ENCODE data around the gene CLDND2. TPM values are rescaled to one million over a fixed set of nuclear protein-coding genes. Genes with fewer than 3 reads are reported as not detected.

The CLDND2 gene
- total RNA-seq, 1 experiment from 2014 or later: 0.95 TPM

GRCh38 chr19:51339687-51340656 is 28.8 kb downstream of the CLDND2 start:
- ATAC-seq (peak; percentile 89), DNase-seq (ENCODE audit: low read depth, low spot score) (no peak)
- Histone ChIP-seq H3K27ac (ENCODE audit: low read length) (0 out of 2 replicates have a peak overlapping the region, but pooled peaks have one; percentile 34), H3K4me3 (ENCODE audit: low read depth in 2 of 2, low read length in 2 of 2) (peak overlapping the region; percentile 49 to 81), H3K9me3 (ENCODE audit: control insufficient read depth, insufficient read depth, low read depth, low read length) (no peaks in the 10 kb centered on the region), H3K36me3 (ENCODE audit: control insufficient read depth, insufficient read depth, low read length) (no peaks in the 10 kb centered on the region), H3K4me1 (ENCODE audit: control insufficient read depth, insufficient read depth, low read length) (no peaks in the 10 kb centered on the region), H3K27me3 (ENCODE audit: control insufficient read depth, insufficient read depth, low read length) (no peaks in the 10 kb centered on the region)
- ChIA-PET POLR2A (interaction anchor here (0.6 to 0.7 kb wide), 2 partner anchors 60 to 121 kb away, joined by 3 read pairs; no protein-coding TSS in a partner anchor), CTCF (interaction anchor here (0.5 to 0.7 kb wide), 2 partner anchors 48 to 80 kb away, joined by 7 to 14 read pairs; partner anchors contain the start of gene LIM2)
- in situ Hi-C loops (cut with HindIII; ENCODE audit: low pct_unique_long_range_greater_than_20kb, low sequenced_read_pairs) (no loop called here), intact Hi-C loops (cut with micrococcal nuclease; ENCODE audit: unreplicated experiment) (loop anchor here (5.0 to 10.0 kb wide), 2 partner anchors 67 to 315 kb away; no protein-coding TSS in a partner anchor)
- BruUV-seq (replicated peaks): no TSS peak
- TF ChIP-seq SIN3A (IDR thresholded peaks at IDR 0.05; ENCODE audit: borderline replicate concordance, insufficient read depth, low read depth, low read length) (no peak), POLR2AphosphoS5 (IDR thresholded peaks at IDR 0.05; ENCODE audit: low read depth, low read length) (peak; percentile 37; the same call in 1 of the 2 replicates)
- TF ChIP-seq, protein P1, sequence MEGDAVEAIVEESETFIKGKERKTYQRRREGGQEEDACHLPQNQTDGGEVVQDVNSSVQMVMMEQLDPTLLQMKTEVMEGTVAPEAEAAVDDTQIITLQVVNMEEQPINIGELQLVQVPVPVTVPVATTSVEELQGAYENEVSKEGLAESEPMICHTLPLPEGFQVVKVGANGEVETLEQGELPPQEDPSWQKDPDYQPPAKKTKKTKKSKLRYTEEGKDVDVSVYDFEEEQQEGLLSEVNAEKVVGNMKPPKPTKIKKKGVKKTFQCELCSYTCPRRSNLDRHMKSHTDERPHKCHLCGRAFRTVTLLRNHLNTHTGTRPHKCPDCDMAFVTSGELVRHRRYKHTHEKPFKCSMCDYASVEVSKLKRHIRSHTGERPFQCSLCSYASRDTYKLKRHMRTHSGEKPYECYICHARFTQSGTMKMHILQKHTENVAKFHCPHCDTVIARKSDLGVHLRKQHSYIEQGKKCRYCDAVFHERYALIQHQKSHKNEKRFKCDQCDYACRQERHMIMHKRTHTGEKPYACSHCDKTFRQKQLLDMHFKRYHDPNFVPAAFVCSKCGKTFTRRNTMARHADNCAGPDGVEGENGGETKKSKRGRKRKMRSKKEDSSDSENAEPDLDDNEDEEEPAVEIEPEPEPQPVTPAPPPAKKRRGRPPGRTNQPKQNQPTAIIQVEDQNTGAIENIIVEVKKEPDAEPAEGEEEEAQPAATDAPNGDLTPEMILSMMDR (IDR thresholded peaks at IDR 0.05): peak; percentile 46

GRCh38 chr19:51339313-51339686 is 29.5 kb downstream of the CLDND2 start:
- DNase-seq (ENCODE audit: low read depth, low spot score): no peak
- CTCF ChIA-PET: interaction anchor here (0.7 kb wide), 1 partner anchor 48 kb away, joined by 7 read pairs; the partner anchor contains the start of gene LIM2
- intact Hi-C loops (cut with micrococcal nuclease; ENCODE audit: unreplicated experiment) (loop anchor here (5.0 to 10.0 kb wide), 2 partner anchors 68 to 316 kb away; no protein-coding TSS in a partner anchor), in situ Hi-C loops (cut with HindIII; ENCODE audit: low pct_unique_long_range_greater_than_20kb, low sequenced_read_pairs) (no loop called here)
- peak; percentile 3; the same call in 1 of the 2 replicates for ATAC-seq
- TF ChIP-seq REST (IDR thresholded peaks at IDR 0.05; ENCODE audit: insufficient read depth in 1 of 2, low read depth in 2 of 2, low read length in 1 of 2) (no peak), POLR2AphosphoS5 (IDR thresholded peaks at IDR 0.05; ENCODE audit: low read depth, low read length) (no peak), SIN3A (IDR thresholded peaks at IDR 0.05; ENCODE audit: borderline replicate concordance, insufficient read depth, low read depth, low read length) (no peak), TCF7L2 (IDR thresholded peaks at IDR 0.05; ENCODE audit: low read depth, low read length) (no peak)
- TF ChIP-seq, protein P1 (IDR thresholded peaks at IDR 0.05): no peak
- Histone ChIP-seq H3K4me3 (ENCODE audit: low read depth in 2 of 2, low read length in 2 of 2) (peak overlapping the region; percentile 49 to 81), H3K4me1 (ENCODE audit: control insufficient read depth, insufficient read depth, low read length) (no peaks in the 10 kb centered on the region), H3K9me3 (ENCODE audit: control insufficient read depth, insufficient read depth, low read depth, low read length) (no peaks in the 10 kb centered on the region), H3K36me3 (ENCODE audit: control insufficient read depth, insufficient read depth, low read length) (no peaks in the 10 kb centered on the region), H3K27ac (ENCODE audit: low read length) (peak overlapping the region; percentile 8; the same call in 1 of the 2 replicates), H3K27me3 (ENCODE audit: control insufficient read depth, insufficient read depth, low read length) (no peaks in the 10 kb centered on the region)
- POLR2A ChIA-PET: interaction anchor here (0.6 to 0.7 kb wide), 2 partner anchors 59 to 122 kb away, joined by 3 read pairs; no protein-coding TSS in a partner anchor
- BruUV-seq (replicated peaks): no TSS peak
